GM12878 (cell line): ENCODE measurements around the gene IL34. TPM values are rescaled to one million over a fixed set of nuclear protein-coding genes. Genes with fewer than 3 reads are reported as not detected.

ENCODE experiments used
- CREB1 ChIP-seq: IDR thresholded peaks from 2 replicates; pipeline ENCODE4 v1.6.1; 2012; ENCODE audit warnings: low read depth, mild to moderate bottlenecking, inconsistent platforms
- EZH2 ChIP-seq: IDR thresholded peaks from 2 replicates; pipeline ENCODE4 v1.6.1; 2012; ENCODE audit warnings: low read depth, mild to moderate bottlenecking, control low read depth, inconsistent platforms, low read length, borderline replicate concordance; ENCODE audit not compliant: control insufficient read depth
- SKIL ChIP-seq: fragments of 450-650 bp; IDR thresholded peaks from 2 replicates; pipeline ENCODE4 v1.6.1; 2017; ENCODE audit warnings: mild to moderate bottlenecking, low read depth, inconsistent platforms; ENCODE audit not compliant: poor library complexity, severe bottlenecking
- SREBF1 ChIP-seq: IDR thresholded peaks from 2 replicates; pipeline ENCODE4 v1.6.1; 2012; ENCODE audit warnings: mild to moderate bottlenecking, low read length
- polyA plus RNA-seq, 11 experiments: library from polyadenylated mRNA; depleted of rRNA in 4 of 11; unstranded in 6 of 11; stranded (reverse) in 5 of 11; fragments of >200 nt; fragmentation: Nextera tagmentation in 4 of 11; fragmentation: Illumina TruSeq in 1 of 11; extraction: Ambion mirVana in 4 of 11; extraction: Trizol in 1 of 11; gene quantifications; 1 replicate in 1 of 11; 2 replicates in 10 of 11; pipeline versions ENCODE4 v1.2.1 to v1.2.3, GENCODE V29; 2011 to 2016; ENCODE audit warnings: inconsistent platforms in 2 of 11, missing spikeins in 2 of 11, low read depth in 1 of 11
- total RNA-seq, 4 experiments: library from RNA; depleted of rRNA in 3 of 4; stranded (reverse); fragments of >200 nt in 3 of 4; fragmentation: Illumina TruSeq in 1 of 4; extraction: Trizol in 1 of 4; gene quantifications; 2 replicates each; pipeline versions ENCODE4 v1.2.1 to v1.2.3, GENCODE V29; 2013 to 2021
- TF ChIP-seq, protein P1 (sequence below): IDR thresholded peaks from 2 replicates; pipeline ENCODE4 v1.6.1; 2011; ENCODE audit warnings: low read depth, mild to moderate bottlenecking, low read length, moderate library complexity, borderline replicate concordance; ENCODE audit errors: extremely low read depth
- TF ChIP-seq, protein P2 (sequence below): IDR thresholded peaks from 2 replicates; pipeline ENCODE4 v1.6.1; 2011; ENCODE audit warnings: borderline replicate concordance, low read depth, mild to moderate bottlenecking, moderate library complexity, low read length; ENCODE audit not compliant: insufficient read depth, poor library complexity, severe bottlenecking

The IL34 gene
- total and polyA plus RNA-seq, 10 of the 15 experiments (the other 5 are each of a cell fraction or from before 2014, with no cell fraction given), result 0.27 to 0.40 TPM; not detected in 8

- TF ChIP-seq SKIL, result no peak
- TF ChIP-seq, protein P1, sequence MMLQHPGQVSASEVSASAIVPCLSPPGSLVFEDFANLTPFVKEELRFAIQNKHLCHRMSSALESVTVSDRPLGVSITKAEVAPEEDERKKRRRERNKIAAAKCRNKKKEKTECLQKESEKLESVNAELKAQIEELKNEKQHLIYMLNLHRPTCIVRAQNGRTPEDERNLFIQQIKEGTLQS, result no peak
- no peak for TF ChIP-seq CREB1
- TF ChIP-seq, protein P2, sequence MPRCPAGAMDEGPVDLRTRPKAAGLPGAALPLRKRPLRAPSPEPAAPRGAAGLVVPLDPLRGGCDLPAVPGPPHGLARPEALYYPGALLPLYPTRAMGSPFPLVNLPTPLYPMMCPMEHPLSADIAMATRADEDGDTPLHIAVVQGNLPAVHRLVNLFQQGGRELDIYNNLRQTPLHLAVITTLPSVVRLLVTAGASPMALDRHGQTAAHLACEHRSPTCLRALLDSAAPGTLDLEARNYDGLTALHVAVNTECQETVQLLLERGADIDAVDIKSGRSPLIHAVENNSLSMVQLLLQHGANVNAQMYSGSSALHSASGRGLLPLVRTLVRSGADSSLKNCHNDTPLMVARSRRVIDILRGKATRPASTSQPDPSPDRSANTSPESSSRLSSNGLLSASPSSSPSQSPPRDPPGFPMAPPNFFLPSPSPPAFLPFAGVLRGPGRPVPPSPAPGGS, result no peak
- TF ChIP-seq EZH2, result no peak
- TF ChIP-seq SREBF1, result no peak
These were observed 37.8 kb upstream of the IL34 start (continued) for GRCh38 chr16:70608521-70608920.
